GM12801 (cell line): ENCODE measurements around the gene CPED1.

ENCODE experiments used
- CTCF ChIP-seq: IDR thresholded peaks from one replicate; pipeline ENCODE4 v1.5.1; 2011; ENCODE audit warnings: control low read depth; ENCODE audit not compliant: insufficient read length; ENCODE audit errors: extremely low read depth

Gene CPED1

GRCh38 chr7:120960714-120961113 is 27.8 kb upstream of the CPED1 start:
- TF ChIP-seq CTCF, result no peak

GRCh38 chr7:120961638-120962173 is 26.8 kb upstream of the CPED1 start:
- TF ChIP-seq CTCF, result no peak

GRCh38 chr7:120964088-120964487 is 24.4 kb upstream of the CPED1 start:
- no peak for TF ChIP-seq CTCF

- TF ChIP-seq CTCF, result no peak
Observed at GRCh38 chr7:120966961-120967360, 21.6 kb upstream of the CPED1 start.

GRCh38 chr7:120973849-120974248 is 14.7 kb upstream of the CPED1 start:
- TF ChIP-seq CTCF, result no peak

- TF ChIP-seq CTCF, result no peak
Observed at GRCh38 chr7:120979765-120980499, 8.6 kb upstream of the CPED1 start.

- TF ChIP-seq CTCF, result no peak
Observed at GRCh38 chr7:120981117-120981516, 7.4 kb upstream of the CPED1 start.
